Stimulated activated naive CD8-positive, alpha-beta T cell treated with anti-CD3 and anti-CD28 coated beads, Interleukin-15, Interleukin-2, amounts not matched to agents 100 U/mL and 50 U/mL, for 24 hours (primary cell): Measurements from ENCODE around the gene SLC23A3.

Source experiments
- ATAC-seq: fragments of 150-1000 bp; cut with Tn5 transposase; one replicate; pipeline ENCODE4 v1.10.0; 2021
- DNase-seq: peaks from one replicate; pipeline ENCODE4 v3.0.0; 2021

SLC23A3 gene

GRCh38 chr2:219175928-219176817 lies 6.3 kb upstream of the SLC23A3 start:
- peak; percentile 55 for DNase-seq
- ATAC-seq = peak; percentile 12

GRCh38 chr2:219175486-219175885 lies 5.7 kb upstream of the SLC23A3 start:
- no peak for DNase-seq
- ATAC-seq = no peak

DNA sequence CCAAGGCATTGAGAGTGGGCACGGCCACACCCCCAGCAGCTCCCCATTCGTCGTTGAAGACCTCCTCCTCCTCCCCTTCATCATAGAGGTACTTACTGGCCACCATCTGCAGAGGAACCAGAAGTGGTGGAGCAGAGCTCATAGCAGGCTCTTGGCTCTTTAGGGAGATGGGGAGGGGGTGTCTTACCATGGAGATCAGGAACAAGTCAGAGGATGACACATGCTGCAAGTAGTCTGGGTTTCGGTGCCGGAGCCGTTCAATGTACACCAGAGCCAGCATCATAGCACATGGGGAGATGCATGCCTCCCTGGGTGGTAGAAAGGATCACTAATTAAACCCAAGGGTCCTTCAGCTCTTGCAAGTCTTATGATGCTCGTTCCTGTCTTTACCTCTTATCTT lies 5.0 kb upstream of the SLC23A3 start:
- no peak for DNase-seq
- ATAC-seq = no peak

- DNase-seq = no peak
- ATAC-seq = no peak
These were observed 4.3 kb upstream of the SLC23A3 start for GRCh38 chr2:219174146-219174545.

GRCh38 chr2:219173176-219173575 lies 3.3 kb upstream of the SLC23A3 start:
- no peak for DNase-seq

GRCh38 chr2:219172231-219173154 lies 2.7 kb upstream of the SLC23A3 start:
- ATAC-seq = no peak
- DNase-seq = no peak

More at GRCh38 chr2:219173176-219173575, 3.3 kb upstream of the SLC23A3 start:
- ATAC-seq = no peak

- peak; percentile 41 for ATAC-seq
These were observed 1.4 kb upstream of the SLC23A3 start for GRCh38 chr2:219171231-219171651.

GRCh38 chr2:219168932-219169331 lies 897 bp downstream of the SLC23A3 start:
- DNase-seq (no peak), ATAC-seq (no peak)

More at GRCh38 chr2:219171231-219171651, 1.4 kb upstream of the SLC23A3 start:
- DNase-seq = peak; percentile 36

DNA sequence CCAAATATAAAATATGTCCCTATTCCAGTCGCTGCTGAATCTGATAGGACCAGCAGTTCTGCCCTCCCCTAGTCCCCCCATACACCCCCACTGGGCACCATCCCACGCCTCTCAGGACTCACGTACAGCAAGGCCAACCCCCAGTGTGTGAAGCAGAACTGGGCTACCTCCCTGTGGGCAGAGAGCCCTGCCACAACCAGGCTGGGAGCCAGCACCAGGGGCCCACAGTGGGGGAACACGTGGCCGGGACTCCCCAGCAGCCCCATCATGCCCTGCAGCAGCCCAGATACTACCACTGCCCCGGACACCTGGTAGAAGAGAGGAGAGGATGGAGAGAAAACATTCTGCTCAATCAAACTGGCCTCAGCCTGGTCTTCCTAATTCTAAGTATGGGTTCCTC lies 1.3 kb downstream of the SLC23A3 start:
- DNase-seq (no peak), ATAC-seq (no peak)

- DNase-seq (no peak), ATAC-seq (no peak)
These were observed 1.8 kb downstream of the SLC23A3 start for GRCh38 chr2:219167997-219168396.

GRCh38 chr2:219165058-219165911 lies 4.5 kb downstream of the SLC23A3 start:
- ATAC-seq = no peak
- no peak for DNase-seq

DNA sequence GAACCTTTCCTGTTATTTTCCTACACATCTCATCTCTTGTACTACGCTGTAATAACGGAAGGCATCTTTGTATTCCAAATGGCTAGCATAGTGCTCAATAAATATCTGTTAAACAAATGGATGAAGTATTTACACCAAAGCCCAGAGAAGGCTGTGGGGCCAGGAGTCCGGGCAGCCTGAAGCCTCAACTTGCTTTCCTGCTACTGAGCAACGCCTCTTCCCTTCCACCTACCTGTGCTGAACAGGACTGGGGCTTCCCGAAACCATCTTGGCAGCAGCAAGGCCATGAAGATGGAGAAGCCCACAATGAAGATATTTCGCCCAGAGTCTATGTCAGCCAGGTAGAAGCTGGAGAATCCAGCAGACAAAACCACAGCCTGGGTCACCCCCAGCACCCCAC lies 6.7 kb downstream of the SLC23A3 start:
- ATAC-seq = no peak

DNA sequence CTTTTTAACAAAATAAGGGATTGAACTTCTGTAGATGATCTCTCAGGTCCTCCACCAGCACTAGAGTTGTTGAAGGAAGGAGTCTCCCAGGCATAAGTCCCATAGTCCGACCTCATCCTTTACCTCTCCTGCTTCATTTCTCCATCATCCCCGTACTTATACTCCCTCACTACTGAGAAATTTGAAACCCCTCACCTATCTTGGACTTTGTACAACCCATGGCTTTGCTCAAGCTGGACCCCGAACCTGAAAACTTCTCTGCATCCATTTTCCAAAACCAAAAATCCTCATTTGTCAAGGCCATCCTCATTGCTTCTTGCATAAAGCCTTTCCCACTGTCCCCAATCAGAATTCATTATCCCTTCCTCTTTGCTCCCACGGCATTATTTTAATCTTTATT lies 8.7 kb downstream of the SLC23A3 start:
- ATAC-seq (no peak), DNase-seq (no peak)

More for the DNA sequence above, 6.7 kb downstream of the SLC23A3 start:
- DNase-seq = no peak

GRCh38 chr2:219160186-219161017 lies 9.4 kb downstream of the SLC23A3 start, which contains the start of gene NHEJ1:
Gene NHEJ1, minus strand, starts transcription at chr2:219160815. Its CDS starts 2,453 bp downstream, at chr2:219158362.
- DNase-seq (peak; percentile 96), ATAC-seq (peak; percentile 95)

DNA sequence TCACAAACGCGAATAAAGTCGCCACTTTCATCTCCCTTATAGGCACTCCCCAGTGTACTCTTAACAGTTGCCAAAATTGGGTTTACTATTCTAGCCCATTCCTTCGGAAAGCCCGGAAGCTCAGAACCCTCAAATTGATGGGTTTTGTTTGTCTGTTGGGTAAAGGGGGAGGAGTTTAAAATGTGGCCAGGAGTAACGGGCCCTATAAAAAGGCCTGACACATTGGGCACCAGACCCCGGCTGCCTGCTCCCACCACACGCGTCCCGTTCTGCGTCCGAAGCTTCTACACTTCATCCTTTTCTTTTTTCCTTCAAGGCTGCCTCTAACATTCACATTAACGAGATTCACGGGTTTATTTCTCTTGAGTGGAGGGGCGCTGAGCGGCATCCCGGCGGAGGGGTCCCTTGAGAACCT lies 10.1 kb downstream of the SLC23A3 start:
- ATAC-seq (no peak), DNase-seq (no peak)

GRCh38 chr2:219158586-219158985 lies 11.2 kb downstream of the SLC23A3 start:
- ATAC-seq (no peak), DNase-seq (no peak)

GRCh38 chr2:219158025-219158424 lies 11.8 kb downstream of the SLC23A3 start:
- DNase-seq = no peak
- no peak for ATAC-seq

- ATAC-seq (no peak), DNase-seq (no peak)
These were observed 12.4 kb downstream of the SLC23A3 start for GRCh38 chr2:219157396-219157795.

- ATAC-seq (no peak), DNase-seq (no peak)
These were observed 14.7 kb downstream of the SLC23A3 start for GRCh38 chr2:219155054-219155644.

GRCh38 chr2:219149667-219150066 lies 20.2 kb downstream of the SLC23A3 start:
- ATAC-seq = no peak
- DNase-seq = no peak
